Activated naive CD8-positive, alpha-beta T cell treated with anti-CD3 and anti-CD28 coated beads, Interleukin-2, amount 50 U/mL, for 16 hours (primary cell): ENCODE data around the gene SMTNL2.
"Not testable (repeated sequence)": the region's sequence is repeated elsewhere in the genome, so short reads cannot be mapped to it uniquely, and the experiment has no call there.

Source experiments
- DNase-seq: peaks from one replicate; pipeline ENCODE4 v3.0.0-alpha.2; 2020; ENCODE audit warnings: low read depth, low spot score

The SMTNL2 gene

GRCh38 chr17:4634976-4635375 is 50.6 kb downstream of the SMTNL2 start:
- no peak for DNase-seq

GRCh38 chr17:4635823-4636375 is 51.6 kb downstream of the SMTNL2 start:
- DNase-seq, result no peak

GRCh38 chr17:4636474-4637100 is 52.3 kb downstream of the SMTNL2 start:
- DNase-seq, result no peak

- DNase-seq, result not testable (repeated sequence)
These were observed 54.4 kb downstream of the SMTNL2 start for GRCh38 chr17:4638766-4639165.

- DNase-seq, result not testable (repeated sequence)
These were observed 55.2 kb downstream of the SMTNL2 start for GRCh38 chr17:4639301-4640059.

- not testable (repeated sequence) for DNase-seq
These were observed 56.4 kb downstream of the SMTNL2 start for GRCh38 chr17:4640569-4641188.

- DNase-seq, result no peak
These were observed 57.2 kb downstream of the SMTNL2 start, which contains the start of gene ALOX15 for GRCh38 chr17:4641297-4642195. Gene ALOX15, minus strand, starts transcription at chr17:4641678. Its CDS starts 27 bp downstream, at chr17:4641651.

- no peak for DNase-seq
These were observed 58.0 kb downstream of the SMTNL2 start for GRCh38 chr17:4642286-4642685.

GRCh38 chr17:4643676-4644075 is 59.3 kb downstream of the SMTNL2 start:
- no peak for DNase-seq

- DNase-seq, result no peak
These were observed 61.3 kb downstream of the SMTNL2 start for GRCh38 chr17:4645642-4646041.

- no peak for DNase-seq
These were observed 64.4 kb downstream of the SMTNL2 start for GRCh38 chr17:4648741-4649140.

GRCh38 chr17:4652997-4653396 is 68.7 kb downstream of the SMTNL2 start:
- no peak for DNase-seq

- DNase-seq, result not testable (repeated sequence)
These were observed 71.6 kb downstream of the SMTNL2 start for GRCh38 chr17:4655933-4656332.

GRCh38 chr17:4657678-4658077 is 73.3 kb downstream of the SMTNL2 start:
- DNase-seq, result no peak
